Sigmoid colon (tissue), 4 donors: ENCODE results near the gene CDC27.

Experiments used
- EP300 ChIP-seq, 4 donors: sonication (generic); formaldehyde crosslinking; IDR thresholded peaks; one replicate each; pipeline ENCODE4 v1.6.1; 2017; ENCODE audit warnings: antibody characterized with exemption in 4 of 4
- POLR2A ChIP-seq, 2 donors: fragments of 450-650 bp; IDR thresholded peaks; one replicate each; pipeline ENCODE4 v1.6.1; 2016; ENCODE audit warnings: antibody characterized with exemption in 2 of 2, mild to moderate bottlenecking in 2 of 2, moderate library complexity in 2 of 2
- POLR2AphosphoS5 ChIP-seq, 4 donors: sonication (generic); formaldehyde crosslinking; IDR thresholded peaks; one replicate each; pipeline ENCODE4 v1.6.1; 2017; ENCODE audit warnings: antibody characterized with exemption in 4 of 4
- TF ChIP-seq, protein P1 (sequence below), 4 experiments: fragments of 450-650 bp in 3 of 4; fragments of 200-600 bp in 1 of 4; IDR thresholded peaks; one replicate each; pipeline ENCODE4 v1.5.1; 2016 to 2019; ENCODE audit warnings: antibody characterized with exemption in 4 of 4, mild to moderate bottlenecking in 3 of 4, moderate library complexity in 2 of 4

DNA sequence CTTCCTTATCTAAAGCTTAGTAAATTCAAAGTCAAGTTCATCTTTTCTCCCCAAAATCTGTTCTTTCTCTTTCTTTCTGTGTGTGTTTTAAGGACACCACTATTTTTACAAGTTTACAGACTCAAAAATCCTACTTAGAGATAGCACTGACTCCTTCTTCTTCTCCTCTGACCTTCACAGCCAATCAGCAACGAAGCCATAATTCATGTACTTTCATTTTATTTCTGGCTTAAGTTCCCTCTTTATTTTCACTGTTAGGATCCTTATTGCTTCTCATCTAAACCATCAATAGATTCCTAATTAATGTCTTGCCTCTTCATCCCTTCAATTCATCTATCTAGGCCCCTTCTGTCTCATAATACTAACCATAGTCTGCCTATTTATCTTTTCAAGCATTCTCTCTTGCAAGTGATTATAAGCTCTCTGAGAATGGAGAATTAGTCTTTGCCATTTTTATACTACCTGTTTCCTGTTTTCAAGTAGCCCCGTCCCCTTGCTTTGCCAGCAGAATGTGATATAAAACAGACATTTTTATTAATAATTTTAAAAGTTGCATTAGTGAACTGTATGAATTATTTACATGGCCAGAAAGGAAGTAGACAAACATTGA is 27.0 kb downstream of the CDC27 start:
- TF ChIP-seq, protein P1, sequence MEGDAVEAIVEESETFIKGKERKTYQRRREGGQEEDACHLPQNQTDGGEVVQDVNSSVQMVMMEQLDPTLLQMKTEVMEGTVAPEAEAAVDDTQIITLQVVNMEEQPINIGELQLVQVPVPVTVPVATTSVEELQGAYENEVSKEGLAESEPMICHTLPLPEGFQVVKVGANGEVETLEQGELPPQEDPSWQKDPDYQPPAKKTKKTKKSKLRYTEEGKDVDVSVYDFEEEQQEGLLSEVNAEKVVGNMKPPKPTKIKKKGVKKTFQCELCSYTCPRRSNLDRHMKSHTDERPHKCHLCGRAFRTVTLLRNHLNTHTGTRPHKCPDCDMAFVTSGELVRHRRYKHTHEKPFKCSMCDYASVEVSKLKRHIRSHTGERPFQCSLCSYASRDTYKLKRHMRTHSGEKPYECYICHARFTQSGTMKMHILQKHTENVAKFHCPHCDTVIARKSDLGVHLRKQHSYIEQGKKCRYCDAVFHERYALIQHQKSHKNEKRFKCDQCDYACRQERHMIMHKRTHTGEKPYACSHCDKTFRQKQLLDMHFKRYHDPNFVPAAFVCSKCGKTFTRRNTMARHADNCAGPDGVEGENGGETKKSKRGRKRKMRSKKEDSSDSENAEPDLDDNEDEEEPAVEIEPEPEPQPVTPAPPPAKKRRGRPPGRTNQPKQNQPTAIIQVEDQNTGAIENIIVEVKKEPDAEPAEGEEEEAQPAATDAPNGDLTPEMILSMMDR (IDR thresholded peaks at IDR 0.05), result no peak
- TF ChIP-seq POLR2A (IDR thresholded peaks at IDR 0.05) (no peak), POLR2AphosphoS5 (IDR thresholded peaks at IDR 0.05) (no peak), EP300 (IDR thresholded peaks at IDR 0.05) (no peak)
